GM04503 (cell line): ENCODE results near the gene CCDC197.

Experiments
- DNase-seq: peaks from one replicate; pipeline ENCODE4 v3.0.0-alpha.2; 2012; ENCODE audit warnings: low read depth

The CCDC197 gene

GRCh38 chr14:93961620-93962019 lies 35.5 kb upstream of the CCDC197 start:
- no peak for DNase-seq

GRCh38 chr14:93962701-93963601 lies 34.1 kb upstream of the CCDC197 start:
- no peak for DNase-seq

GRCh38 chr14:93963692-93964091 lies 33.4 kb upstream of the CCDC197 start:
- no peak for DNase-seq

- DNase-seq, result no peak
Measured at GRCh38 chr14:93964281-93964680, 32.8 kb upstream of the CCDC197 start.

- DNase-seq, result no peak
Measured at GRCh38 chr14:93964820-93965286, 32.2 kb upstream of the CCDC197 start.

- peak; percentile 92 for DNase-seq
Measured at GRCh38 chr14:93965287-93965821, 31.7 kb upstream of the CCDC197 start.

- DNase-seq, result no peak
Measured at GRCh38 chr14:93965946-93966474, 31.1 kb upstream of the CCDC197 start.

- no peak for DNase-seq
Measured at GRCh38 chr14:93967637-93968250, 29.4 kb upstream of the CCDC197 start.

GRCh38 chr14:93969082-93969828 lies 27.8 kb upstream of the CCDC197 start:
- no peak for DNase-seq

GRCh38 chr14:93970585-93970964 lies 26.5 kb upstream of the CCDC197 start:
- no peak for DNase-seq

GRCh38 chr14:93970965-93971634 lies 26.0 kb upstream of the CCDC197 start:
- DNase-seq, result no peak

GRCh38 chr14:93971635-93972027 lies 25.5 kb upstream of the CCDC197 start:
- no peak for DNase-seq

GRCh38 chr14:93972618-93973205 lies 24.4 kb upstream of the CCDC197 start:
- no peak for DNase-seq

GRCh38 chr14:93973607-93974006 lies 23.5 kb upstream of the CCDC197 start:
- no peak for DNase-seq

- DNase-seq, result no peak
Measured at GRCh38 chr14:93974299-93974698, 22.8 kb upstream of the CCDC197 start.

GRCh38 chr14:93974833-93975232 lies 22.3 kb upstream of the CCDC197 start:
- DNase-seq, result no peak

GRCh38 chr14:93975791-93976476 lies 21.2 kb upstream of the CCDC197 start:
- no peak for DNase-seq

- DNase-seq, result no peak
Measured at GRCh38 chr14:93976477-93977057, 20.5 kb upstream of the CCDC197 start, which contains the start of gene ASB2. Gene ASB2 (minus strand): TSS chr14:93976570. CDS start chr14:93964539, 12,031 bp downstream.

GRCh38 chr14:93977171-93977570 lies 19.9 kb upstream of the CCDC197 start:
- DNase-seq, result no peak
